ENCODE results near the gene ATMIN.

- TF ChIP-seq CTCF (IDR thresholded peaks at IDR 0.05 in 8 of 11, conservative IDR thresholded peaks at IDR 0.05 in 3 of 11) (no peak), POLR2A (IDR thresholded peaks at IDR 0.05) (no peak), POLR2AphosphoS5 (IDR thresholded peaks at IDR 0.05) (no peak)
These were observed 5.6 kb upstream of the ATMIN start for GRCh38 chr16:81029930-81030604.

Data from spleen (tissue), 7 donors.